NT2/D1 (cell line): ENCODE measurements around the gene FAM53B.

Experiments
- DNase-seq: peaks from one replicate; pipeline ENCODE4 v3.0.0-alpha.2; 2011; ENCODE audit warnings: low read depth, low spot score
- H3K27me3 ChIP-seq: 2 replicates; pipeline ENCODE4 v1.6.0; 2011; ENCODE audit warnings: mild to moderate bottlenecking; ENCODE audit not compliant: insufficient read length, insufficient read depth
- H3K36me3 ChIP-seq: 2 replicates; pipeline ENCODE4 v1.6.1; 2011; ENCODE audit warnings: mild to moderate bottlenecking, low read length, mixed read lengths; ENCODE audit not compliant: insufficient read depth, insufficient read length
- H3K4me1 ChIP-seq: 2 replicates; pipeline ENCODE4 v1.5.1; 2011; ENCODE audit not compliant: insufficient read depth, insufficient read length
- H3K4me3 ChIP-seq: 2 replicates; pipeline ENCODE4 v1.5.1; 2011; ENCODE audit warnings: low read depth; ENCODE audit not compliant: insufficient read length
- H3K9ac ChIP-seq: 2 replicates; pipeline ENCODE4 v1.6.0; 2011; ENCODE audit warnings: low read depth; ENCODE audit not compliant: insufficient read length
- H3K9me3 ChIP-seq: 2 replicates; pipeline ENCODE4 v1.5.1; 2011; ENCODE audit warnings: mild to moderate bottlenecking, low read length; ENCODE audit not compliant: insufficient read depth
- SUZ12 ChIP-seq: IDR thresholded peaks from 2 replicates; pipeline ENCODE4 v1.6.1; 2011; ENCODE audit not compliant: insufficient read length, insufficient read depth; ENCODE audit errors: extremely low read depth
- YY1 ChIP-seq: IDR thresholded peaks from 2 replicates; pipeline ENCODE4 v1.6.1; 2011; ENCODE audit not compliant: insufficient read length, insufficient read depth
- ZNF274 ChIP-seq: IDR thresholded peaks from 2 replicates; pipeline ENCODE4 v1.6.1; 2011; ENCODE audit warnings: mild to moderate bottlenecking, low read depth, low read length

The FAM53B gene

DNA sequence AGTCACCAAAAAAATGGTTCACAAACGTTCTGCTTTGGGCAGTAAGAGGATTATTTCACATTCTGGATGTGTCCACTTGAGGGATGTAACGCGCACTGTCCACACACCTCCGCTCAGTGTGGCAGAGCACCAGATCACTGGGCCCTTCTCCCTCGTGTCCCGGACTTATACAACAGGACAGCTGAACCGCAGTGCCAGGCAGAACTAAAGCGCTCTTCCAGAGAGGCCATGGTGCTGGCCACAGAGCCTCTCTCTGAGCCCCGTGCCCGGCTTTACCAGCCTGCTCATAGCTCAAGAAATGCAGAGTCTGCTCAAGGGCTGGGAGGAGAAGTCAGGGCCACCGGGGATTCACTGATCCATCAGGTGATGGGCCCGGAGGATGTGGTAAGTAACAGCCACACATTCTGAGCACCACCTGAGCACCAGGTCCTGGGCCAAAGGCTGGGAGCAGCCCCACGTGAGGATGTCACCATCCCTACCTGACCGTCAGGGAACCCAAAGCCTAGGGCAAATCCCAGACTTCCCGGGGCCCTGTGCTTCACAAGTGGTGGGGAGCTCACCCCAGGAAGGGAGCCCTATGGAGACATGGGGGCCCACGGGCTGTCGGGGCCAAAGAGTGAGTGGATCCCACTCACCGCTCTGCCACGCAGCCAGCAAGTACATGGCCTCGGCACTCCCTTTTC lies 74.9 kb downstream of the FAM53B start:
- Histone ChIP-seq H3K9ac (no peak overlapping the region), H3K4me3 (no peak overlapping the region), H3K9me3 (no peaks in the 10 kb centered on the region), H3K27me3 (no peaks in the 10 kb centered on the region), H3K36me3 (peaks cover 8% of the 10 kb centered on the region), H3K4me1 (peaks cover 14% of the 10 kb centered on the region)
- TF ChIP-seq SUZ12: no peak
- no peak for TF ChIP-seq YY1
- TF ChIP-seq ZNF274: no peak
- DNase-seq: no peak

DNA sequence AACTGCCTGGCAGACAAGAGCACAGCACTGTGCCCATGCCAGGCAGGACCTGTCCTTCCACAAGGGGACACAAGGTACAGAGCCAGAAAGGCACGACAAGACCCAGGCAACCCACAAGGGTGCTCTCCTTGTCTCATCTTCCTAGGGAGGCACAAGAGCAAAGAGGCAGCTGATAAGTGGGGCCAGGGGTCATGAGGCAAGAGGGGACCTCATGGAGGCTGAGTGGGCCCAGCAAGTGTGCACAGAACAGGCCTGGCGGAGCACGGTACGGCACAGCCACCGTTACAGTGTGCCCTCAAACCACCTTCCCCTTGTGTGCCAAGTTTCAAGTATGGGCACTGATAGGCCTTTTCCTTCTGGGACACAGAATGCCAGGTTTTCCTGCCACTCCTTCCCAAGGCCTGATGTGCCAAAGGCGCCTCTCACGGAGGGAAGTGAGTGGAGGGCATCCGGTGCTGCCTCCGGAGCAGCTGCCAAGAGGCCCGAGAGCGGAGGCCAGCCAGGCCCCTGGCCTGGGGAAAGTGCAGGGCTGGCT lies 75.6 kb downstream of the FAM53B start:
- H3K9ac ChIP-seq: no peak overlapping the region
- no peak overlapping the region for H3K4me3 ChIP-seq
- no peak for DNase-seq
- peaks cover 8% of the 10 kb centered on the region for H3K36me3 ChIP-seq
- TF ChIP-seq YY1 (no peak), SUZ12 (no peak), ZNF274 (no peak)
- H3K27me3 ChIP-seq: no peaks in the 10 kb centered on the region
- no peaks in the 10 kb centered on the region for H3K9me3 ChIP-seq
- H3K4me1 ChIP-seq: peaks cover 14% of the 10 kb centered on the region

DNA sequence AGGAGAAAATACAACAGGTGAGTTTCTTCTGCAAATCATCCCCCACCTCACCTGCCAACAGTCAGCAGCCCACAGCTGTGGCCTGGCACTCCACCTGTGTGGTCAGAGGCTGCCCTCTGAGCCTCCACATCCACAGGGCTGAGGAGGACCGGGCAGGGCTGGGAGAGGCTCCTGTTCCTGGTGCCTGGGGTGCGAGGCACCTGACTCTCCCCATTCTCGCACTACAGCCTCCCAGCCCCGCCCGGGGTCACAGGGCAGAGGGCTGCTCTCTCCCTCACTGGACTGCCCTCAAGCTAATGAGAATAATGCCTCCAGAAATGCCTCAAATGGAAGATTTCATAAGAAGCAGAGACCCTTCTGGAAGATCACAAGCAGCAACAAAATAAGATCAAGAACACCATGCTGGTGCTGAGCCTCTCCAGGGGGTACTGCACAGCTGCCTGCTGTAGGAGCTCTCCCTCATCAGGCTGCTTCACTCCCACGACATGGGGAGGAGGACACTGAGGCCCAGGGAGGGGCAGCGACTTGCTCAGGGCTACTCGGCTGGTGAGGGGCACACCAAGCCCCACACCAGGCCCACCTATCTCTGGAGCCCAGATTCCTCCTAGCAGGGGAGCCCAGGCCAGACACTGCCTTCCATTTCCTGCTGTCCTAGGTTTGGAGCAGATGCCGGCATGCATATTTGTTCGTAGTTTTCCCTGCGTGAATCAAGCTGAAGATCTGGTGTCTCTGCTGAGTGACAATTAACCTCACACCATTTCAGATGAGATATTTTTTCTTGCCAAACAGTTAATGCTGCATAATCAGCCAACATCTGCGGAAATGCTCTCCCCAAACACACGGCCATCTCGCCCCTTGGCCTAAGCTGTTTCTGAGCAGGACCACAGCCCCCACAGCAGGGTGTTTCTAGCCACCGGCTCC lies 76.5 kb downstream of the FAM53B start:
- H3K9ac ChIP-seq: no peak overlapping the region
- peaks cover 14% of the 10 kb centered on the region for H3K4me1 ChIP-seq
- H3K36me3 ChIP-seq: peaks cover 14% of the 10 kb centered on the region
- TF ChIP-seq YY1: no peak
- TF ChIP-seq ZNF274: no peak
- TF ChIP-seq SUZ12: no peak
- no peak overlapping the region for H3K4me3 ChIP-seq
- H3K27me3 ChIP-seq: no peaks in the 10 kb centered on the region
- no peak for DNase-seq
- no peaks in the 10 kb centered on the region for H3K9me3 ChIP-seq

DNA sequence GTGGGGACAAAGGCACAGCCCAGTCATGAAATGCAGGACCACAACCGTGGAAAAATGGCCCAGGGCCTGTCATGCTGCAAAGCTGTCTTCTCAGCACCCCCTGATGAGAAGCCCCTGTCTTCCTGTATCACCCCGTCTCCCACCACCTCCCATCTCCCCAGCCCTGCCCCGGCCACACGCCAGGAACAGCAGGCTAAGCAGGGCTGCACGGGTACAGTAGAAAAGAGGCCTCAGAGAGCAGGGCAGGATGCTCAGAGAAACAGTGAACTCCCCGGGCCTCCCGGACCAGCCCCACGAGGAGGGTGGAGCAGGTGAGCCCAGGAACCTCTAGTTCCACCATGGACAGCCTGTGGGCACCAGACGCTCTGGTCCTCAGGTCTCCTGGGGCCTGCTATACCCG lies 77.7 kb downstream of the FAM53B start:
- Histone ChIP-seq H3K36me3 (peaks cover 14% of the 10 kb centered on the region), H3K9me3 (no peaks in the 10 kb centered on the region), H3K4me1 (peaks cover 9% of the 10 kb centered on the region), H3K27me3 (no peaks in the 10 kb centered on the region), H3K4me3 (no peak overlapping the region), H3K9ac (no peak overlapping the region)
- no peak for DNase-seq
- no peak for TF ChIP-seq ZNF274

DNA sequence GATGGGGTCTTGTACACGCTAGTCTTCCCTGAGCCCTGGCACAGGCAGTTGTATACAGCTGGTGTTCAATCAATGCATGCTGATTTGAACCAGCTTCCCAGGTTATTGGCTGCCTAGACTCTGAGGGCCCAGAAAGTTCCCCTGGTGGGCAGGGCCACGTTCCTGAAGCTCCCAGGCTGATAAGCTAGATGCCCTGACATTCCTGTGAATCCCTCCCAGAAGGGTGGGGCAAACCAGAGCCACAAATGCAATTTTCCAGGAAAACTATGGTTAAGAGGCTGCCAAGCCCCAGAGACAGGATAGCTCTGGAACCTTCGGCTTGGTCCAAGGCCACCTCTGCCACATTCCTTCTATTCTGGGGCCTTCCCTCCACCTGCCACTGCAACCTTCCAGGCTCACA lies 78.2 kb downstream of the FAM53B start:
- H3K27me3 ChIP-seq: no peaks in the 10 kb centered on the region
- peaks cover 14% of the 10 kb centered on the region for H3K36me3 ChIP-seq
- DNase-seq: no peak
- no peaks in the 10 kb centered on the region for H3K9me3 ChIP-seq
- no peak overlapping the region for H3K9ac ChIP-seq
- no peak overlapping the region for H3K4me3 ChIP-seq
- no peak for TF ChIP-seq SUZ12
- no peak for TF ChIP-seq ZNF274
- H3K4me1 ChIP-seq: peaks cover 9% of the 10 kb centered on the region

DNA sequence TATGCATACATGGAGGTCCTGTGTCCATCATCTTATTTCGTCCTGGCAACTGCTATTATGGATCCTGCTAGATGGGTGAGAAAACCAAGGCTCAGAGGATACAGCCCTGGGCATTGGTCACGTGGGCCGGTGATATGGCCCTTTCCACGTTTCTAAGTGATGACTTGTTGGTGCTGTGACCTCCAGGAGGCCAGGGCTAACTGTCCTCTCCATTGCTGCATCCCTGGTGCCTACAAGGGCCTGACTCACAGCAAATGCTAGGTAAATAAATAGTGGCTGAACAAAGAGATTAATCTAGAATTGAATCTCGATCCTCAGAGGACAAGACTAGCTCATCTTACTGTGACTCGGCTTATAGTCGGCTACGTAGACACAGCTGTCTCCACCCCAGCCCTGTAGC lies 78.6 kb downstream of the FAM53B start:
- Histone ChIP-seq H3K4me3 (no peak overlapping the region), H3K9ac (no peak overlapping the region), H3K4me1 (peaks cover 5% of the 10 kb centered on the region), H3K36me3 (peaks cover 14% of the 10 kb centered on the region), H3K9me3 (no peaks in the 10 kb centered on the region), H3K27me3 (no peaks in the 10 kb centered on the region)
- TF ChIP-seq ZNF274: no peak
- TF ChIP-seq YY1: no peak
- no peak for TF ChIP-seq SUZ12
- no peak for DNase-seq

DNA sequence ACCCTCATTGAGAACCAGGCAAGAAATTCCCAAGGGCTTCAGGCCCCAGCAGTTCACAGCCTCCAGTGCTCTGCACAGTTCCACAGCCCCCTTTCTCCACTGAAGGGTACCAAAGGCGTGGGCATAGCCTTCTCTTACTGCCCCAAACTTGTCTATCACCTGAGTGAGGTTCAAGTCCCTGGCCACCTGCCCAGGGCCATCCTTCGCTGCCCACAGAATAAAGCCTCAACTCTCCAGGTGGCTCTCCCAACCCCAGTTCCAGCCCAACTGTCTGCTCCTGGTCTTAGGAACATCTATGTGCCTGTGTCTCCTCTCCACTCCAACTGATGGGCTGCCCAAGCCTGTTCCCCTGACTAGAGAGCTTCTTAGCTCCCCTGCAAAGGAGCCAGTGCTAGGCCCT lies 79.1 kb downstream of the FAM53B start:
- Histone ChIP-seq H3K27me3 (no peaks in the 10 kb centered on the region), H3K9me3 (no peaks in the 10 kb centered on the region), H3K4me3 (no peak overlapping the region), H3K9ac (no peak overlapping the region), H3K36me3 (peaks cover 18% of the 10 kb centered on the region), H3K4me1 (peaks cover under 1% of the 10 kb centered on the region)
- DNase-seq: no peak
- TF ChIP-seq SUZ12: no peak
- TF ChIP-seq YY1: no peak
- TF ChIP-seq ZNF274: no peak
